ENCODE measurements around the gene MPRIP.
A peak's percentile ranks its signal among the peaks of the same experiment; 100 is the strongest.

The MPRIP gene

DNA sequence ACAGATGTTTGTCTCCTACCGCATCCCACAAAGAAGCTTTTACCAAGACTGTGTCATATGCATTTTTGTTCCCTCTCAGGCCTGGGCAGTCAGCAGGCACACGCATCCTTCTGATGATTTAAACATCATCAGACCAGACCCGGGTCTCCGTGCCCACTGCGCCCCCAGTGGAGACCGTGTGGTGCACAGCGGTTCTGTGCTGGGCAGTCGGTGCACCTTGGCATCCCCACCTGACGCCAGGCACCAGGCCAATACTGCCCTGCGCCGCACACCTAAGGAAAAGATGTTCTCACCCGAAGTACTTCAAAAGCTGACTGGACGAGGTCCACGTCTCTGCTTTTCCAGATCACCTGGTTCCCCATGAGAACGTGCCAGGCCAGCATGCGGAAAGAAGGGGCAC, 174.5 kb downstream of the MPRIP start:
- DNase-seq, result no peak

DNA sequence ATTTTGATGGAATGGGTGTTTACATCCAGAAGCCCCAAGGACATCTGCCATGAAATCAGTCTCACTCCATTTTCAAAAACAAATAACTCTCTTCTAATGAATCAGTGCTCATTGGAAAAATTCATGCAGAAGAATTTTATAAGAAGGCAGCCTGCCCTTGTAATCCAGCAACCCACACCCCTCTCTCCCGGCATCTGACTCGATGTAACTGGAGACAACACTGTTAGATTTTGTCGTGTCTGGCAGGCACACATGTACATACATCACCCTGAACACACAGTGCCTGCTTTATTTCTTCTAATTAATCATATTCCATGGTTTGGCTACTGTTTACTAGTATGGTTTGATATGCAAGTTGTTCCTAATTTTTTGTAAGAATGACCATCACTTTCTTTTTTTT, 175.7 kb downstream of the MPRIP start:
- DNase-seq, result no peak

DNA sequence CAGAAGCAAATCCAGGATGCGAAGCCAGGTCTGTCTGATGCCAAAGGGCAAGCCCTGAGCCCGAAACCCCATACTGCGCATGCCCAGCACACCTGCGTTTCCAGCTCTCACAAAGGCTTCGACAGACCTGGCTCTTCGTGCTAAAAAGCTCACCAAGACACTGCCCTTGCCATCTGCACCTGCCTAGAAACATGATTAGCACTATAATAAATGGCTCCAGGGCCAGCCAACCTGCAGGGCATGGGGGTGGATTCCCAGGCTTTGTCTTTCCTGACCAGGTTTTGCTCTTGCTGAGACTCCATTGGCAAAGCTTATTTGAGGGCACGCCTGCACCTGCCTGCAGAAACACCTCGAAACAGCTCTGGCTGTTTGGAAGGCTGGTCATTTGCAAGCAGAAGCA, 178.3 kb downstream of the MPRIP start:
- DNase-seq, result no peak

DNA sequence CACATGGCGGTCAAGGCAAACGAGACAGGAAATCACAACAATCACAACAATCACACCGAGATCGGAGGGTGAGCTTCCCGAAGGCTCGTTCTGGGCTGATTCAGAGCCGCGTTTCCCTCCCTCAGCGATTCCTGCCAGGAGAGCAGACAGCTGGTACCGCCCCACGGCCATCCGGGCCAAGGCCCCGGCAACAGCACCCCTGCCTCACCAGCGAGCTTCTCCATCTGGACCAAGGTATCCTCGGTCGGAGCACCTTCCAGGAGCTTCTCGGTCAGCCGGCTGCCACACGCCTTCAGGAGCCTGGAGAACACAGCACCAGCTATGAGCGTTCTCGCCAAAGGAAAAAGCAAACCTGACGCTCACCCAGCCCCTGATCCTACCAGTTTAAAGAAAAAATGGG, 179.1 kb downstream of the MPRIP start:
- no peak for DNase-seq

DNA sequence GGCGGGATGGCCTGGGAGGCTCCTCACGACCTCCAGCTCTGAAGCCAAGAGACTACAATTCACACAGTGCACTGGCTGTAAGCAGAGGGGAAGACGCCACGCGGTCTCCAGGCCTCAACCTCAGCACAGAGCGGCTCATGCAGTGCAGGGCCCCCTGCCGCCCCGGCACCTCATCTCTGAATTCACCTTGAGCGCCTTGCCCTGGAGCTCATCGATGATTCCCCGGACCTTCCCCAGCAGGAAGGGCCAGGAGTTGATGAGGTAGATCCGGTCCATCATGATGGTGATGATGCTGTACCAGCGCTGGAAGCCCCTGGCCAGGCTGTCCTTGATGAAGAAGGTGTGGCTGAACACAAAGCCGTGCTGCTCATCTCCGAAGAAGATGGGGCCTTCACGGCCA, 181.5 kb downstream of the MPRIP start:
- no peak for DNase-seq

DNA sequence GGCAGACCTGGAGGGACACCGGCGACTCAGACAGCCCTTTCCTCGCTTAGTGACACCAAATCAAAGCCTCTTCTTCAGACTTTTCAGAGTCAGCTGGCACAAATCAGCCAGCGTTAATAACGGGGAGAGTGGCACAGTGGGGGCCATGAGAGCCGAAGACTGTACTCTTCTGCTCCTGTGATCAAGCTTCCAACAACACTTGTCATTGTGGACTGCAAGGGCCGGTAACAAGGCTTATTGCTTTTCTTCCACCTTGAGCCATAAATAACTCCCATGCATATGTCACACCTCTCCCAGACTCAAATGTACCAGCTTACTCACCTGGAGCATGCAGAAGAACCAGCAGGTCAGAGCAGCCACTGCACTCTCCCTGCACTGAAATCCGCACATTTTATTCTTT, 181.9 kb downstream of the MPRIP start:
- DNase-seq, result no peak

DNA sequence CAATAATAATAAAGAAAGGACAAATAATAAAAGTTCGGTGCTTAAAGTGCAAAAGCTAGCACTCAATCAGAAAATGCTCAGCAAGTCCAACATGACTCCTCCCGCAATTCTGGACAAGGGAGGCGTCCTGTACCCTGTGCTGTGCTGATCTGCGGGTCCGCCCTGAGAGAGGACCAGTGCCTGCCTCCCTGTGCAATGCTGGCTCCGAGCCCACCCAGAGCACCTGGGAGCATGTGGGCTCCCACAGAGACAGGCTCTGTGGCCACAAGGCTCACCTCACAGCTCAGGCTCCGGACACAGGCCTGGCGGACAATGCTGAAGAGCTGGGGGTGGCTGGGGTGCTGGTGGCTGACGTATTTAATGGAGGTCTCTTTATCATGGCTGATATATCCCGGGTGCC, 183.6 kb downstream of the MPRIP start:
- no peak for DNase-seq

DNA sequence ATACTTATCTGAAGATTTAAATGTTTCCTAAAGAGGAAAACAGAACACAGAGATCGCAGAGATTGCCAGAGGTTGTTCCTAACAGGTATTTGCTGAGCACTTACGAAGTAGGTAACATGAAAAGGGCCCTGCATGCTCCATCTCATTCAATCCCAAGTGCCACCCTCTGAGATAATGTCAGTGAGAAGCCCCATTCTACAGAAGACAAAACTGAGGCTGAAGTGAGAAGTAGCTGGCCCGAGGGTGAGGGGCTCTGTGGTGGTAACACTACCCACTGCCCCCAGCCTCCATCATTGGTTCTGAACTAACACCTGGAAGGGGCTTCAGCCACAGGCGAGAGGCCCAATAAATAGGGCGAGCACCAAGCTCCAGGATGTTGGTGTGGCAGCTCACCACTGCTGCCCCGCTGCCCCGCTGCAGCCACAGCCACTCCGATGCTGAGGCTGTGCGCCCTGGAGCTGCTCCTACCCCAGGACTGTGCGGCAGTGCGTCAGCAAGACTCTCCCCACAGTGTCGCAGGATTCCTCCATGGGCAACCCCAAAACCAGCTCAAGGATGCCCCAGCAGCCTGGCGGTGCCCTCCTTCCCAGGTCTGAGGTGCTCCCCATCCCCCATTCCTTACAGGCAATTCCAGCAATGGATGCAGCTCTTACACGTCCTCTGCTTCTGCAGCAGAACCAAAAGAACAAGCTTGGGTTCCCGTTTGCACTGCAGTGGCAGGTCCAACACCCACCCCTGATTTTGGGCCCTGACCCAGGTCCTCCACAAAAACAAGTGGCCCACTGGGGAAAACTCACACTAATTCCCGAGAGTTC, 184.4 kb downstream of the MPRIP start:
- DNase-seq, result no peak

DNA sequence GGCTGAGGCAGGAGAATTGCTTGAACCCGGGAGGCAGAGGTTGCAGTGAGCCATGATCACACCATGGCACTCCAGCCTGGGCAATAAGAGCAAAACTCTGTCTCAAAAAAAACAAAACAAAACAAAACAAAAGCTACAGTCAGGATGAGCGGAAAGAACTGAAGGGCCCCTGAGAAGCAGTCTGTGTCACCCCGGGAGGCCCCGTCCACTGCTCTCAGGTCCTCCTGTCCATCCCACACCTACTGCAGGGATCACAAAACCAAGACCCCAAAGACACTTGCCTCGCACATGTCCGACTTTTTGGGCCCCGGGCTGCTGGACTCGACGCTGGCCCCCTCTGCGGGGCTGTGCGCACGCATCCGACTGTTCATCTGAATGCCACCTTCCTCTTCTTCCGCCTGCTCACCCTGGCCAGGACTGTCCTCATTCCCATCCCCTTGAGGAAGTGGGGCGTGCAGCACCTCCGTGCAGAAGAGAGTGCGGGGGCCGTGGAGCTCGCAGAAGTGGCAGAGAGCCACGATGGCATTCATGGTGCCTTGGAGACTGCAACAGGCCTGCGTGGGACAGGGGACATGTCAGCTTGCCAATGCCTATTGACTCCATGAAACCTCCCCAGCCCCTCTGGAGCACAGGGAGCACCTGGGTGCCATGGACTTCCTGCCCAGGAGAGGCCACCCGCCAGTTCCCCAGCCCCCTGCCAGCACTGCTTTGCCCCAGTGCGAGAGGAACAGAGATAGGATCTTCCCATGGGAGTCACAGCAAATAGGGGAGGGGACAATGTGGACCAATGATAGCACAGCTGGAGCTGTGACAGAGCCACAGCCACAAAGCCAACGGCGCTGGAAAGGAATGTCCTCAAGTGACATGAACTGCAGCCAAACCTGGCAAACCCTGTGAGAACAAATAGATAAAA, 185.6 kb downstream of the MPRIP start:
- DNase-seq, result no peak

DNA sequence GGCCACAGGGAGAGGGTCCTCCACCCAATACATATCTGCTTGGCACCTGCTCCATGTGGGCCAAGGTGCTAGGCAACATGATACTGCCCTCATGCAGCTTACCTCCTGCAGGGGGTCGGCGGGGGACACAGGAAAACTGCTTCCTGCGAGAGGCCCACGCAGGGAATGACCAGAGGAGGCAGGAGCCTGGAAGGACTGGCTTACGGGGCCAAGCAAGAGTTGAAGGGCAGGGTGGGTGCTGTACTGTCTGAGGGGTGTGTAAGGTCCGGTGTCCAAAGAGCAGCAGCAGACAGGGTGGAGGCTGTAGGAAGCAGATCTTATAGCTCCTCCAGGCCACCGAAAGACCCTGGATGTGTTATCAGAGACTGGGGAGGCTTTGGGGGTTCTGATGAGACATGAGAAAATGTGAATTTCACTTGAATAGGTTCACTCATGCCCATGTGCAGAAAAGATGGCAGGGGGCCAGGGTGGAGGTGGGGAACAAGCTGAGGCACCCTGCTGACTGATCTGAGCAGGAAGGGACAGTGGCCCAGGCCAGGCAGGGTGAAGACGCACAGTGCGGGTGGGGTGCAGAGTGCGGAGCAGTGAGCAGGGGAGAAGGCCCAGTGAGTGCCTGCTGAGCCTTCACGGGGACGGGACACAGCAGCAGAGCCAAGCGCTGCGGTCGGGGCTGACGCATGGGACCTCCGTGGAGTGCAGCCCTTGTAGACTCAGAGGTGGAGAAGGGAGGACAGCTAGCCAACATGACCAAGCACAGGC, 186.4 kb downstream of the MPRIP start:
- no peak for DNase-seq

DNA sequence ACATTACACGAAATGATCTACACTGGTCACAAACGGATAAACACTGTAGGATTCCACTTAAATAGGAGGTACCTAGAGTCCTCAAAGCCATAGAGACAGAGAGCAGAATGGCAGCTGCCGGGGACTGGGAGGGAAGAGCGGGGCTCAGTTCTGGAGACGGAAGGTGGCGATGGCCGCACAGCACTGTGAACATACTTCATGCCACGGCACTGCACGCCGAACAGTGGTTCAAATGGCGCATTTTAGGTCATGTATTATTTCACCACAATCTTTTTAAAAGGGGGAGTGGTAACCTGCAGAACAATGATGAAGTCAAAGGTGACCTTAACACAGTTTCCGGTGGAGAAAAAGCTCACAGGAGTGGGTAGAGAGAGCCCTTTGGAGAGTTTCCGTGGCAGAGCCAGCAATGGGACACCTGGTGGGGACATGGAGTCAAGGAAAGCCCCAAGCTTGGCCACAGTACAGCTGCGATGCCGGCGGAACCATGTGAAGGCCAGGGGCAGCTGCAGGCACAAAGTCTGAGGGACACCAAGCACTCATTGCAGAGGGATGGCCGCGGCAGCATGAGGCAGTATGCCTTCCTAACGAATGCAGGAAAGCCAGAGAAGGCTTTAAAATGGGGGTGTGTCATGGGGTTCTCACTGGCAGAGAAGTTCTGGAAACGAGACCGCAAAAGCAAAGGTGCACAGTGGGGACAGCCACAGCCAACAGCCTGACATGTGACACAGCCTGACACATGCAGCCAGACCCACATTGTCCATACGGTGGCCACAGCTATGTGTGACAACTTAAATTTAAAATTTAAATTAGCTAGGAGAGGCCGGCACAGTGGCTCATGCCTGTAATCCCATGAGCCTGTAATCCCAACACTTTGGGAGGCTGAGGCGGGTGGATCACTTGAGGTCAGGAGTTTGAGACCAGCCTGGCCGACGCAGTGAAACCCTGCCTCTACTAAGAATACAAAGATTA, 187.4 kb downstream of the MPRIP start:
- no peak for DNase-seq

DNA sequence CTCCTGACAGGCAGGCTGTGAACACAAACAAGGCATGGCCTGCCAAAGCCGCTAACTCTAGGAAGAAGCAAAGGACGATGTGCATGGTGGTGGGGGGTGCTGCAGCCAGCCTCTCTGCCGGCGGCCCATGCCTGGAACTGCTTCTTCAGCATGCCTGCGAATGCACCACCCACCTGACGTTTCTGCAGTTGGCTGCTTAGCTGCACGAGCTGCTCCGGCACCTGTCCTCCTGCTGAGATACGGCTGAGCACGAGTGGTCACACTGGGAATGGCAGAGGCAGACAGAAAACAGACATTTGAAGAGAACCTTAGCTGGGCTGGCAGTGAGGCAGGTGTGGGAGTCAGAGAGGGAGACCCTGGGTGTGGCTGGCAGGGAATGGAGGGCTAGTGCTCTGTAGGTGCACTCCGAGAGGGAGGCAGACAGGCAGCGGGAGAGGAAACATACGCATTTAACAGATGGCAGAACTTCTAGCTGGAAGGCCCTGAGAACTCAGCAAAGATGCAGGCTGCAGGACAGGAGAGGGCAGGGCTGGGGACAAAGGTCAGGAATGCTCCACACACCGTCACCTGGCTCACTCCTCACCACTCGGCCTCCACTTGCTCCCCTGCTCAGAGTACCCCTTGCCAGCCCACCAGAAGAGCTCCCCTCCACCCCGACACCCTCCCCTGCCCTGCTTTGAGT, 189.5 kb downstream of the MPRIP start:
- DNase-seq, result no peak

DNA sequence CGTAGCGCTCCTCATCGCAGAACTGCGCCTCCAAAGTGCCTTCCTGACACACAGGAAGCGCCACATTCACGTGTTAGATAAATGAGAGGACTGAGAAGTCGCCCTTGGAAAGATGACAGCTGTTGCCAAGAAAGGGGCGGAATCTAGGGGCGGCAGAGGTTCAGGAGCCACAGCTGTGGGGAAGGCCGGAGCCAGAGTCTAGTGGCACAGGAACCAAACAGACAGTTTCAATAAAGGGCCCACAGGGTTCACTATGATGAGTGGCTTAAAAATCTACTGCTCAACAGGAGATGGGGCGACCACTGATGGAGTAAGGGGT, 190.0 kb downstream of the MPRIP start:
- DNase-seq, result no peak

DNA sequence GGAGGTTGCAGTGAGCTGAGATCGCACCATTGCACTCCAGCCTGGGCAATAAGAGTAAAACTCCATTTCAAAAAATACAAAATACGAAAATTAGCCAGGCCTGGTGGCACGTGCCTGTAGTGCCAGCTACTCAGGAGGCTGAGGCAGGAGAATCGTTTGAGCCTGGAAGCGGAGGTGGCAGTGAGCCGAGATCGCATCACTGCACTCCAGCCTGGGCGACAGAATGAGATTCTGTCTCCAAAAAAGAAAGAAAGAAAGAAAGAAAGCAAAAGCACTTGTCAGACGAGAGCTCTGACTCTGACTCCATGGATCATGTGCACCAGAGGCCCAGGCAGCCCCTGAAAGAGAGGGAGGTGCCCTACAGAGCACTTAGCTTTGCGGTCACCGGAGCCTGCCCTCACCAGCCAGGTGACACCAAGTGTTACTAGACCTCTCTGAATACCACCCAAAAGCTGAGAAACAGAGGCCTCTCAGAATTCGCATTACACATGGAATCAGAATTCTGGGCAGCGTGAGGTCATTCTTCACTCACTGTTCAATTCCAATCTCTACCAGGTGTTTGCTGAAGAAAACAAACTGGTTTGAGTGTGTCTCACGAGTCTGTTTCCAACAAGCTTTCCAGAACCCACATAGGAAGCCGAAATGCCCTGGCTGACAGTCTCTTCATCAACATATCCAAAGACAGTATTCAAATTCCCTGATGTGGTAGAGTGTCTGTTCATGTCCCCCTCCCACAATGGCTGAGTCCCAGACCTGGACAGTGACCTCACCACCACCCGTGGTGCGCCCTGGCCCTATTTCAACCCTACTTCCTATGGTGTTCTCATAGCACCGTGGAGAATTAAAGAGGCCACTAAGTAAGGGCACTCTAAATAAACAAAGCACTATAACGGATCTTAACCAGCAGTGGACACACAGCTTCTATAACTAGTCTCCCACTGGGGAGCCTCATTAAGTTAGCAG, 193.2 kb downstream of the MPRIP start:
- DNase-seq, result peak; percentile 8

DNA sequence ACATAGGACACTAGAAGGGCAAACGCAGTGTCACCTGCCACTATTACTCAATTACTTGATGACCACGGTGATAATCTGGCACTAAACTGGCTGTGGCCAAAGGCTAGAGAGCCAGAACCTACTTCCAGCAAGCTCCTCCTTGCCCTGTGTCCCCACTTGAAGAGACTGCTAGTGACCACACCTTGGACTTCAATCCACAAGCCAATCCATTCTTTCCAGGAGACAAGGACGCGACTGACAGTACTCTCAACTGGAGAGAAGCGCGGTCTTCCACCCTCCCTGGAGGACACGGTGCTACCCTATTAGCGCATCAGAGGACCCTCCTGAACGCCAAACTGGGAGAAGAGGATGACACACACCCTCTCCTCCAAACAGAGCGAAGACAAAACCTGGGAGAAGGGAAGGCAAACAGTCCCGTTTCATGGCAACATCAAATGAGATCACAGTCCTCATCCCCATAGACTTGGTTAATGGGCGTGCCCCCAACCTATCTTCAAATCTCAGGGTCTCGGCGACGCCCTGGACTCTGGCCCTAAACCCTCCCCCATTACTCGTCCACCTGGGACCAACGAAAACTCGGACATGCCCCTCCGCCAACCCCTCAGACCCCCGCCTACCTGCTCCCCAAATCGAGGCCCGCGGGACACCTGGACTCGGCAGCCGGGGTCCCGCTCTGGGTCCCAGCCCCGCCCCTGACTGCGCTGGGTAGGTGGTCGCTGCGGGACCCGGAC, 194.2 kb downstream of the MPRIP start:
- DNase-seq, result peak; percentile 44

DNA sequence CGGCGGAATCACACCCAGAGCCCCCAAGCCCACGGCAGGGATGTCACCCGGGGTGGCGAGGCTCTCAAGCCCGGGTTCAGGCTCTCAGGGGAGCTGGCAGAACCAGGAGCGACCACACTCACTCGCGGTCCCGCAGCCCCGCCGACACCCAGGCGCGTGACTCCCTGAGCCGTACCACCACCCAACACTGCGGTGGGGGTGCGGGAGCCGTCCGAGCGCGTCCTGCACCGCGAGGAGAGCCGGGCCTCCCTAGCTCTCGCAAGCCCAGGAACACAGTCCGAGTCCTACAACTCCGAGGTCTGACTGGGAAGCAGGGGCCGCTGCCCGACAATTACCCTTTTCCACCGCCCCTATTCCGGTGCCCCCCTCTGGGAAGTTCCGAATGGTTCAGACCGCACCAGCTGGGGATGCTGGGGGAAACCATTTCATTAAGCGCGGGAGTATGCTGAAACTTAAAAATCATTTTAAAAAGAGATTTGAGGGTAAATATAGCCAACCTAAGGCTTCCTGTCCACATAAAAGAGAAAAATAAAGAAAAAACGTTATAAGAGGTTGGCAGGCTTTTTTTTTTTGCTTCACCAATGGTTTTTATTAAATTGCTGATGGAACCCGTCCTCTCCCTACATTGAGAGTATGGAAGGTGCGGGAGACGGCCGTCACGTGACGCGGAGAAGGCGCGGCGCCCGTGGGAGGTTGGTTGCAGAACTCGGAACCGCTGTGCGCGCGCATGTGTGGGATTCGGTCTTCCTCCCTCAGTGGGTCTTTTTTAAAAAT, 195.0 kb downstream of the MPRIP start, which contains the start of gene FLCN:
TSS of gene FLCN (minus strand) at position 143 of the 774 bp plus-strand sequence. CDS start 9,031 bp downstream, outside the sequence.
- DNase-seq, result peak; percentile 84

DNA sequence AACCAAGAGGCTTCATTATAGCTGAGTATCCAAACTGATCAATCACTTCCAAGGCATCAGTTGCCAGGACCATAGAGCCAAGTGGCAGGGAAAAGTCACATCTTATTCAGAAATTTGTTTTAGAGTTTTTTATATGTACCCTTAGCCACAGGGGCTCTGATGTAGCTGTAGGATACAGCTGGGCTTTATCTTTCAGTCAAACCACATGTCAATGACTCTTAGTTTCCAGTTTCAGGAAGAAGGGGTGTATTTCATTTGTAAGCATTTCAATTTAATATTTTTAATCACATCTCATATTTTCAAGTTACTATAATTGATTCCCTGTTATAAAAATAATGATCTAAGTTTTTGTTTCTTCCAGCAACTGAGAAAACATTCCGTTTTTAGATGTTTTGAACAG, 197.6 kb downstream of the MPRIP start:
- no peak for DNase-seq

DNA sequence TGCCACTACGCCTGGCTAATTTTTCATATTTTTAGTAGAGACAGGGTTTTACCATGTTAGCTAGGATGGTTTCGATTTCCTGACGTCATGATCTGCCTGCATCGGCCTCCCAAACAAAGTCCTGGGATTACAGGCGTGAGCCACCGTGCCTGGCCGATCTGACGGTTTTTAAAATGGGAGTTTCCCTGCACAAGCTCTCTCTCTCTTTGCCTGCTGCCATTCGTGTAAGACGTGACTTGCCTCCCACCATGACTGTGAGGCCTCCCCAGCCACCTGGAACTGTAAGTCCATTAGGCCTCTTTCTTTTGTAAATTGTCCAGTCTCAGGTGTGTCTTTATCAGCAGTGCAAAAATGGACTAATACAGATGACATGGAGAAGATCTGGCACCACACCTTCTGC, 199.4 kb downstream of the MPRIP start:
- no peak for DNase-seq

All from fibroblast of skin of back (primary cell).